ENCODE data around the gene IGHMBP2.

DNA sequence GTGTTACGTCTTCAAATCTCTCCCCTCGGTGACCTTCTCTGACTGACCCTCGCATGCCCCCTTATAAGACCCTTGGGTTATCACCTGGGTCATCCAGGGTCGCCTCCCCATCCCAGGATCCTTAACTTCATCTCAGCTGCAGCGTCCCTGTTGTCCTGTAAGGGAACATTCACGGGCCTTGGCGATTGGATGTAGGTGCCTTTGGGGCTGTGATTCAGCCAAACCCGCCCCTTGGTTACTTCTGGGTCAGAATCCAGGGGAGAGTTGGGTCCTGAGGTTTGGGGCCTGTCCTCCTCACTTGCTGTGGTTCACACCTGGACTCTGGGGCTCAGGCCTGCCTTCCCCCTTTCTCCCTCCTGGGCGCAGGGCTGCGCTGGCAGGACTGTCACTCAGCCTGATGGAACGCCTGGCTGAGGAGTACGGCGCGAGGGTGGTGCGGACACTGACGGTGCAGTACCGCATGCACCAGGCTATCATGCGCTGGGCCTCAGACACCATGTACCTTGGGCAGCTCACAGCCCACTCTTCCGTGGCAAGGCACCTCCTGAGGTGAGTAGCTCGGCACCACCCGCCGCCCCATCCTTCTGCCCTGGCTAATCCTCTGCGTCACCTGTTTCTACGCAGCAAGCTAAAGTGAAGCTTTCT, 29.4 kb downstream of the IGHMBP2 start:
- TF ChIP-seq, protein P1, sequence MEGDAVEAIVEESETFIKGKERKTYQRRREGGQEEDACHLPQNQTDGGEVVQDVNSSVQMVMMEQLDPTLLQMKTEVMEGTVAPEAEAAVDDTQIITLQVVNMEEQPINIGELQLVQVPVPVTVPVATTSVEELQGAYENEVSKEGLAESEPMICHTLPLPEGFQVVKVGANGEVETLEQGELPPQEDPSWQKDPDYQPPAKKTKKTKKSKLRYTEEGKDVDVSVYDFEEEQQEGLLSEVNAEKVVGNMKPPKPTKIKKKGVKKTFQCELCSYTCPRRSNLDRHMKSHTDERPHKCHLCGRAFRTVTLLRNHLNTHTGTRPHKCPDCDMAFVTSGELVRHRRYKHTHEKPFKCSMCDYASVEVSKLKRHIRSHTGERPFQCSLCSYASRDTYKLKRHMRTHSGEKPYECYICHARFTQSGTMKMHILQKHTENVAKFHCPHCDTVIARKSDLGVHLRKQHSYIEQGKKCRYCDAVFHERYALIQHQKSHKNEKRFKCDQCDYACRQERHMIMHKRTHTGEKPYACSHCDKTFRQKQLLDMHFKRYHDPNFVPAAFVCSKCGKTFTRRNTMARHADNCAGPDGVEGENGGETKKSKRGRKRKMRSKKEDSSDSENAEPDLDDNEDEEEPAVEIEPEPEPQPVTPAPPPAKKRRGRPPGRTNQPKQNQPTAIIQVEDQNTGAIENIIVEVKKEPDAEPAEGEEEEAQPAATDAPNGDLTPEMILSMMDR (IDR thresholded peaks at IDR 0.05; ENCODE audit: low read depth, low read length), result no peak
- TF ChIP-seq MAX (IDR thresholded peaks at IDR 0.05; ENCODE audit: low read depth, low read length) (no peak), MYC (IDR thresholded peaks at IDR 0.05; ENCODE audit: low read depth, low read length) (no peak), POLR2A (IDR thresholded peaks at IDR 0.05; ENCODE audit: extremely low read depth, insufficient read length) (no peak)

Measured in NB4 (cell line).